HUDEP-2 (cell line): ENCODE measurements around the gene NMRAL1.

Experiments
- DNase-seq, 76 experiments: peaks; one replicate each; lab custom pipeline; 2025; ENCODE audit not compliant: unreplicated experiment in 76 of 76; lab: John Stamatoyannopoulos, UW

NMRAL1 gene

GRCh38 chr16:4505356-4506147, 31.1 kb upstream of the NMRAL1 start:
- peak in 4 of 76 experiments; percentile 5 to 18 (median 16) for DNase-seq

- DNase-seq: no peak
Observed at GRCh38 chr16:4501071-4501478, 26.6 kb upstream of the NMRAL1 start.

GRCh38 chr16:4500272-4500671, 25.8 kb upstream of the NMRAL1 start:
- DNase-seq: no peak

- DNase-seq: no peak
Observed at GRCh38 chr16:4499196-4499555, 24.8 kb upstream of the NMRAL1 start.

GRCh38 chr16:4498546-4499195, 24.2 kb upstream of the NMRAL1 start:
- DNase-seq: peak in 1 of 76 experiments; percentile 10

GRCh38 chr16:4496305-4496704, 21.9 kb upstream of the NMRAL1 start:
- no peak for DNase-seq

- DNase-seq: no peak
Observed at GRCh38 chr16:4495766-4496165, 21.3 kb upstream of the NMRAL1 start.

- DNase-seq: no peak
Observed at GRCh38 chr16:4494746-4495490, 20.5 kb upstream of the NMRAL1 start.

GRCh38 chr16:4491898-4492297, 17.5 kb upstream of the NMRAL1 start:
- no peak for DNase-seq

GRCh38 chr16:4489030-4489429, 14.6 kb upstream of the NMRAL1 start:
- no peak for DNase-seq

- no peak for DNase-seq
Observed at GRCh38 chr16:4488499-4488967, 14.1 kb upstream of the NMRAL1 start.

GRCh38 chr16:4487955-4488498, 13.6 kb upstream of the NMRAL1 start:
- DNase-seq: no peak

- DNase-seq: peak in 2 of 76 experiments; percentile 5 to 26
Observed at GRCh38 chr16:4486126-4486893, 11.9 kb upstream of the NMRAL1 start.

- no peak for DNase-seq
Observed at GRCh38 chr16:4481963-4482362, 7.5 kb upstream of the NMRAL1 start.

GRCh38 chr16:4481526-4481925, 7.1 kb upstream of the NMRAL1 start:
- DNase-seq: no peak

- DNase-seq: peak in 4 of 76 experiments; percentile 3 to 17 (median 9)
Observed at GRCh38 chr16:4477966-4478365, 3.5 kb upstream of the NMRAL1 start.

GRCh38 chr16:4475880-4476788, 1.7 kb upstream of the NMRAL1 start, which contains the start of gene HMOX2:
TSS of gene HMOX2 (plus strand) at chr16:4476398. CDS start at chr16:4505525, 29,127 bp downstream.
- DNase-seq: peak; percentile 33 to 97 (median 87)

- no peak for DNase-seq
Observed at GRCh38 chr16:4472880-4473279, 1.5 kb downstream of the NMRAL1 start.

GRCh38 chr16:4471869-4472268, 2.6 kb downstream of the NMRAL1 start:
- DNase-seq: no peak
